ENCODE measurements around the gene SLC16A10.

- TF ChIP-seq EZH2 (IDR thresholded peaks at IDR 0.05; ENCODE audit: insufficient read depth, poor library complexity, severe bottlenecking) (no peak), EZH2phosphoT487 (IDR thresholded peaks at IDR 0.05; ENCODE audit: insufficient read depth, low read depth) (no peak)
Observed at GRCh38 chr6:111195656-111196055, 108.4 kb downstream of the SLC16A10 start.

All from GM23248 (cell line).